HG03442 (cell line): Measurements from ENCODE around the gene ZNF783.

Source experiments
- ATAC-seq: cut with Tn5 transposase; IDR thresholded peaks from one replicate; pipeline ENCODE4 v1.9.1; 2021; ENCODE audit warnings: mild to moderate bottlenecking, moderate library complexity; ENCODE audit not compliant: unreplicated experiment

Gene ZNF783

GRCh38 chr7:149280151-149280550, 18.2 kb downstream of the ZNF783 start:
- ATAC-seq, result no peak

- ATAC-seq, result no peak
Measured at GRCh38 chr7:149280661-149281507, 18.9 kb downstream of the ZNF783 start.

GRCh38 chr7:149281508-149282330, 19.7 kb downstream of the ZNF783 start:
- no peak for ATAC-seq

DNA sequence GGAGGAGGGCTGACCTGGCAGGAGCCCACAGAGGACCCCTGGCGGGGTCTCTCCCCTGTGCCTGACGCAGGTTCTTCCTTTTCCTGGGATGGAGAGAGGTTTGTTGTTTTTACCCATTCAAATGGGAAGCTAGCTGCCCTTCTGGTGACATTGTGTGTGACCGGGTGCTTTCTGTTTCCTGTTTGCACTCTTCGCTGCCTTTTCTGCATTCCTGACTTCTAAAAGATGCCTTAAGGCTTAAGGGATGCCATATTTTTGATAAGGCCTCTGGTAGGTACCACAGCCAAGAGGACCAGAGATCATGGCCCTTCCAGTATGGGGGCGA, 20.3 kb downstream of the ZNF783 start:
- no peak for ATAC-seq

GRCh38 chr7:149283321-149283720, 21.3 kb downstream of the ZNF783 start:
- no peak for ATAC-seq

- ATAC-seq, result no peak
Measured at GRCh38 chr7:149284343-149284742, 22.3 kb downstream of the ZNF783 start.

GRCh38 chr7:149284850-149285585, 23.0 kb downstream of the ZNF783 start:
- ATAC-seq, result peak; percentile 95

GRCh38 chr7:149285603-149286002, 23.6 kb downstream of the ZNF783 start:
- no peak for ATAC-seq

- no peak for ATAC-seq
Measured at GRCh38 chr7:149286811-149287400, 24.9 kb downstream of the ZNF783 start.

GRCh38 chr7:149287622-149288021, 25.6 kb downstream of the ZNF783 start:
- ATAC-seq, result no peak

- ATAC-seq, result no peak
Measured at GRCh38 chr7:149289262-149289661, 27.3 kb downstream of the ZNF783 start.

- ATAC-seq, result no peak
Measured at GRCh38 chr7:149289856-149290255, 27.9 kb downstream of the ZNF783 start.

- peak; percentile 61 for ATAC-seq
Measured at GRCh38 chr7:149291036-149291780, 29.2 kb downstream of the ZNF783 start.

DNA sequence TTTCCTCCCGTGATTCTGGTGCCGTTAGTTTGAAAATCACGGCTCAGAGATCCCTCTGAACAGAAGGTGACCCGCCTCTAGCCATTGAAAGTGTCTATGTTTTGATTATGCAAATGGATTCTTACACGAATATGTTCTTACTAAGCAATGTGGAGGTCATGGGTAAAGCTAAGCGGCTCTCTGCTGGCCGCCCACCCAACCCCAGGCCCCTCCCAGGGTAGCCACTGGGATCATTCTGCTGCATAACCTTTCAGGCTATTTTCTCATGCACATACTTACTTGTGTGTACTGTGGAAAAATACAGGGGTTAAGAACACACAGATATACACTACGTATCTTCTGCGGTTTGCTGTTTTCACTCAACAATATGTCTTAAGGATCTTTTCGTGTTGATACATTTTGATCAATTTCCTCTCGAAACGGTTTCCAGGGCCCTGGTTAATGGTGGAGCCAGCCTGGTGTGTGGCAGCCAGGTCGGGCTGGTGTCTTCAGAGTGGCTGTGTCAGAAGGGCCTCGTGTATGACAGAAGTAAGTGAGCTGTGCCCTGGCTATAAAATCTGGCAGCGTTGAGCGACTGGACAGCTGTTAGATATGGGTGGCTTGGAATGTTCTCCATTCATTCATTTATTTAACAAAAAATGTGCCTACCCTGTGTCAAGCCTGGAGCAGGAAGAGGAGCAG, 29.9 kb downstream of the ZNF783 start:
- ATAC-seq, result no peak

GRCh38 chr7:149292462-149292823, 30.4 kb downstream of the ZNF783 start:
- no peak for ATAC-seq

GRCh38 chr7:149293338-149293737, 31.3 kb downstream of the ZNF783 start:
- ATAC-seq, result no peak

DNA sequence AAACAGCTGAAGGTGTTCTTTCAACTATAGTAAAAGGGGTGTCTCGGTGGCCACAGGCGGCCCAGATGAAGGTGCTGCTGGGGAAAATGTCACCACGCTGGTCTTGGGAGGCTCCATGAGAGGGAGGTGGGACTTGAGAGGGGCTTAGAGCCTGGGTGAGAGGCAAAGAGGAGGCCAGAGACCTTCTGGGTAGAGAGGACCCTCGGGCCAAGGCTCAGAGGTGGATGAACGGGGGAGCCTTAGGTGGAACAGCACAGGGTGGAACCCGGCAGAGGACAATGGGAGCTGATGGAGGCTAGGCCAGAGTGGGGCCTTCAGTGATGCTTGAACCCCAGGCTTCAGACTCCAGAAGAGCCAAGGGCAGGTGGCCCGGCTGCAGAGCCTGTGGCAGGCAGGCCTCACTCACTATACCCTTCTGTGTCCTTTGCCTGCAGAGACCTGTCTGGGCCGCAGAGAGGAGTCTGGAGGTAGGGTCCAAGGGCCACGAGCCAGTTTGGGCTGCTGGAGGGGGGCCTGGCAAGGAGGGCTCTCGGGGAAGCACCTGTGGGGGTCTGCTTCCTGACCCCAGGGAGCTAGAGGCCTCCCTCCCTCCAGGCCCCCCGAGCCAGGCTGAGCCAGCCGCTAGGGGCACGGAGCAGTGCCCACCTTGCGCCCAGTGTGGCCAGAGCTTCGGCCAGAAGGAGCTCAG, 32.1 kb downstream of the ZNF783 start:
- ATAC-seq, result no peak

GRCh38 chr7:149294634-149295480, 32.9 kb downstream of the ZNF783 start:
- ATAC-seq, result no peak
